A549 (cell line): ENCODE measurements around the gene SENP5.

ENCODE experiments used
- CTCF ChIP-seq: fragments of >200 bp; sonication (Bioruptor Twin); formaldehyde crosslinking; IDR thresholded peaks from 3 replicates; pipeline ENCODE4 v1.5.1; 2016
- EP300 ChIP-seq, 2 experiments: fragments of >200 bp; sonication (Bioruptor Twin); formaldehyde crosslinking; IDR thresholded peaks; 2 replicates in 1 of 2; 3 replicates in 1 of 2; pipeline ENCODE4 v1.6.1; 2016 to 2017
- ZC3H11A ChIP-seq: fragments of 450-650 bp; IDR thresholded peaks from 2 replicates; pipeline ENCODE4 v1.6.1; 2014; ENCODE audit warnings: antibody characterized with exemption, mild to moderate bottlenecking

- TF ChIP-seq CTCF (no peak), EP300 (IDR thresholded peaks at IDR 0.05) (no peak), ZC3H11A (no peak)
Measured at GRCh38 chr3:196843435-196844110, 24.1 kb upstream of the SENP5 start.
